Stimulated activated CD8-positive, alpha-beta memory T cell treated with anti-CD3 and anti-CD28 coated beads, Interleukin-4, amount 100 ng/mL, for 48 hours (primary cell): ENCODE data around the gene PPIL6.
A peak's percentile ranks its signal among the peaks of the same experiment; 100 is the strongest.
"Not testable (repeated sequence)": the region's sequence is repeated elsewhere in the genome, so short reads cannot be mapped to it uniquely, and the experiment has no call there.

Source experiments
- DNase-seq: peaks from one replicate; pipeline ENCODE4 v3.0.0-alpha.2; 2020

PPIL6 gene

GRCh38 chr6:109393157-109393885, 47.1 kb downstream of the PPIL6 start:
- DNase-seq = no peak

GRCh38 chr6:109389650-109390274, 50.7 kb downstream of the PPIL6 start:
- DNase-seq = no peak

- no peak for DNase-seq
These were observed 52.2 kb downstream of the PPIL6 start for GRCh38 chr6:109388265-109388664.

GRCh38 chr6:109383438-109383940, 56.9 kb downstream of the PPIL6 start:
- DNase-seq = no peak

GRCh38 chr6:109382576-109383437, 57.6 kb downstream of the PPIL6 start:
- peak; percentile 91 for DNase-seq

GRCh38 chr6:109381747-109382575, 58.5 kb downstream of the PPIL6 start, which contains the start of gene CD164:
TSS of gene CD164 (minus strand) at chr6:109382467. CDS start at chr6:109382378, 89 bp downstream.
- peak; percentile 95 for DNase-seq

GRCh38 chr6:109381061-109381746, 59.2 kb downstream of the PPIL6 start:
- DNase-seq = no peak

GRCh38 chr6:109379711-109380110, 60.7 kb downstream of the PPIL6 start:
- DNase-seq = no peak

- no peak for DNase-seq
These were observed 62.7 kb downstream of the PPIL6 start for GRCh38 chr6:109377717-109378116.

GRCh38 chr6:109374326-109374892, 66.0 kb downstream of the PPIL6 start:
- DNase-seq = no peak

GRCh38 chr6:109373762-109374161, 66.7 kb downstream of the PPIL6 start:
- peak; percentile 57 for DNase-seq

- DNase-seq = peak; percentile 46
These were observed 67.1 kb downstream of the PPIL6 start for GRCh38 chr6:109373331-109373730.

GRCh38 chr6:109372130-109372529, 68.3 kb downstream of the PPIL6 start:
- DNase-seq = no peak

- no peak for DNase-seq
These were observed 69.6 kb downstream of the PPIL6 start for GRCh38 chr6:109370792-109371191.

- DNase-seq = no peak
These were observed 70.1 kb downstream of the PPIL6 start for GRCh38 chr6:109370336-109370735.

- DNase-seq = no peak
These were observed 70.7 kb downstream of the PPIL6 start for GRCh38 chr6:109369728-109370127.

GRCh38 chr6:109364382-109365078, 75.9 kb downstream of the PPIL6 start:
- not testable (repeated sequence) for DNase-seq

GRCh38 chr6:109363753-109364152, 76.7 kb downstream of the PPIL6 start:
- no peak for DNase-seq

- DNase-seq = no peak
These were observed 78.1 kb downstream of the PPIL6 start for GRCh38 chr6:109362102-109362884.

- no peak for DNase-seq
These were observed 79.6 kb downstream of the PPIL6 start for GRCh38 chr6:109360791-109361190.
